ENCODE measurements around the gene G6PC3. TPM values are rescaled to one million over a fixed set of nuclear protein-coding genes. Genes with fewer than 3 reads are reported as not detected.

G6PC3 gene
- polyA plus RNA-seq, 3 donors = 78.6 to 94.0 (median 92.4) TPM

DNA sequence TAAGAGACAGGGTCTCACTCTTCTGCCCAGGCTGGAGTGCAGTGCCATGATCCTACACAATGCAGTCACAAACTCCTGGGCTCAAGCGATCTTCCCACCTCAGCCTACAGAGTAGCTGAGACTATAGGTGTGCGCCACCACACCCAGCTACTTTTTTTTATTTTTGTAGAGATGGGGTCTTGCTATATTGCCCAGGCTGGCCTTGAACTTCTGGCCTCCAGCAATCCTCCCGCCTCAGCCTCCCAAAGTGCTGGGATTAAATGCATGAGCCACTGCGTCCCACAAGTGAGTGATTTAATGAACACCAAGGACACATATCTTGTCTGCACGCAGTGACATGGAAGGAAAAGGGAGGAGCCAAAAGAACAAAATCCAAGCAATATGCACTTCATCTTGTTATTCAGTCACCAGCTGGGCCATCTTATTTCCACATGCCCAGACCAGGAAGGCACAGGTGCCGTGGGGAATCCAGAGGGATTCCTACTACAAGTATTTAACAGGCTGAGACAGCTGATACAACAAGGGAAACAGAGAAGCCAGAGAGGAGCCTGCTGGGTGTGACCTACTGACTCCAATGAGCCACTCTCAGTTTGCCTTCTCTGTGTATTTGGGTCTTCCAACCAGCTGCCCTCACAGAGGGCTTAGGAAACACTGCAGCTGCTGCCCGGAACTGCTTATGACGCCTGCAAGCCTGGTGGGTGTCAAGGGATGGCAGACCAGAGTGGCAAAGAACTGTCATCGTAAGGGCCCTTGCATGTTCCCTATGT is 21.1 kb upstream of the G6PC3 start:
- no peak for DNase-seq

DNA sequence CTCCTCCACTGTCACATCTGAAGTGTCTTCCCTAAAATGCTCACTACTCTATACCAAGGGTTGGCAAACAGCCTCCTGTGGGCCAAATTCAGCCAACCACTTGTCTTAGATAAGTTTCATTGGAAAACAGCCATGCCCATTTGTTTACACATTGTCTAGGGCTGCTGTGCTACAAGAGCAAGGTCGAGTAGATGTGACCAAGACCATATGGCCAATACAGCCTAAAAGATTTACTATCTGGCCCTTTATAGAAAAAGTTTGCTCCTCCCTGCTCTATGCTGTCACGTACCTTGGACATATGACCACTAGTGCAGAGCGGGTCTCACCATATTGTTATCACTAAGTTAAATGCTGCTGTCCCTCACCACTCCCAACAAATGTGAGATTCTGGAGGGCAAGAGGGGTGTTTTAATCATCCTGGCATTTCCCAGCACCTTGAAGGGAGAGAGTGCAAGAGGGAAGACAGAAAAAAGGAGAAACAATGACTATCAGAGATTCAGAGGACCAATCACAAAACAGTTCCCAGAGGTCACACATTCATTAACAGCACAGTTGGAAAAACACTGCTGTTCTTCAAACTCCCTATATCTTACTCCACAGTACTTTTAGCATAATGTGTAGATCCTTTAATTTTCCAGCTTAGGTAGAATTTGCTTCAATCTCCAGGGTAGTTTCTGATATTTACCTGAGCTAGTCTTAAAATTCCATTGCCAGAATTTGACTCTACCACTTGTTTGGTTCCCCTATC is 17.2 kb upstream of the G6PC3 start:
- no peak for DNase-seq

DNA sequence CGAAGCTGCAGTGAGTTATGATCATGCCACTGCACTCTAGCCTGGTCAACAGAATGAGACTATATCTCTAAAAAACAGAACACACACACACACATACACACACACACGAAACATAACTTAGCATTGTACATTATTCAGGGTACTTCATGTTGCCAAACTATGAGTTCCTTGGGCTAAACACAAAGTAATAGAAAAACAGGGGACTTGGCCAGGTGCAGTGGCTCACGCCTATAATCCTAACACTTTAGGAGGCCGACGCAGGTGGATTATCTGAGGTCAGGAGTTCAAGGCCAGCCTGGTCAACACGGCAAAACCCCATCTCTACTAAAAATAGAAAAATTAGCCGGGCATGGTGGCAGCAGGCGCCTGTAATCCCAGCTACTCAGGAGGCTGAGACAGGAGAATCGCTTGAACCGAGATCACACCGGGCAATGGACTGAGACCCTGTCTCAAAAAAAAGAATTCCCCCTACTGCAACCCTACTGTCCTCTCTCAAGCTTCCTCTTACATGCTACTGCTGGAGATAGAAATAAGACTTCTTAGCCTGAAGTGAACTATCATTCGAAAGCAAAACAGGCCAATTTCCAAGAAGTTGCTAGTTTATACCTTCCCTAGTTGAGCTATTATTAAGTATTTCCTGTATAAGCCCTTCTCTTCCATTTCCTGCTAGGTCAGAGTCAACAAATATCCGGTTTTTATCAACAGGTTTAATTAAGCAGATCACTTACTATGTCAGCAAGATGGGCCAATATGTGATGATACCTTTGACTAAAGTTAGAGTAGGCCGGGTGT is 11.2 kb upstream of the G6PC3 start:
- DNase-seq = no peak

DNA sequence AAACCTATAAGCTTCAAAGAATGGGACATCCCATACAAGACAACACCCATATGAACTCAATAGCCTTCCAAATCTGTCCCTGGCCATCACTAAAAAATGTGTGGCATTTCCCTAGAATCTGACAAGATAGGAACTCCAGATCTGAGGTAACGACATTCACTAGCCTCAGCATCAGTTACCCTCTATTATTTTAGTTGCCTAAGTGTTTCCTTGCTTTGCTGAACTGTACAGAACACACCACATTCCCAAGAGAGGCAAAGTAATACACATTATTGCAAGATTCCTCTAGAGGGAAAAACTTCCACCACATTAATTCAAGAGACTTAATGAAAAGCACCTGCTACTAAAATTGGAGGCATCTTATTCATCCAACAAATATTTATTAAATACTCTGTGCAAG is 9.1 kb upstream of the G6PC3 start:
- DNase-seq = no peak

DNA sequence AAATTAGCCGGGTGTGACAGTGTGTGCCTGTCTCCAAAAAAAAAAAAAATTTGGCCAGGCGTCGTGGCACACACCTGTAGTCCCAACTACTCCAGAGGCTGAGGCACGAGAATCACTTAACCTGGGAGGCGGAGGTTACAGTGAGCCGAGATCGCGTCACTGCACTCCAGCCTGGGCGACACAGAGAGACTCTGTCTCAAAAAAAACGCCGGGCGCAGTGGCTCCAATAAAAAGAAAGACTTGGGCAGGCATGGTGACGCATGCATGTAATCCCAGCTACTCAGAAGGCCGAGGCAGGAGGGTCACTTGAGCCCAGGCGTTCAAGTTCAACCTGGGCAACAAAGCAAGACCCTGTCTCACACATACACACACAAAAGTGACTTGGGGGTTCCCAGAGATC is 7.7 kb upstream of the G6PC3 start:
- DNase-seq = no peak

DNA sequence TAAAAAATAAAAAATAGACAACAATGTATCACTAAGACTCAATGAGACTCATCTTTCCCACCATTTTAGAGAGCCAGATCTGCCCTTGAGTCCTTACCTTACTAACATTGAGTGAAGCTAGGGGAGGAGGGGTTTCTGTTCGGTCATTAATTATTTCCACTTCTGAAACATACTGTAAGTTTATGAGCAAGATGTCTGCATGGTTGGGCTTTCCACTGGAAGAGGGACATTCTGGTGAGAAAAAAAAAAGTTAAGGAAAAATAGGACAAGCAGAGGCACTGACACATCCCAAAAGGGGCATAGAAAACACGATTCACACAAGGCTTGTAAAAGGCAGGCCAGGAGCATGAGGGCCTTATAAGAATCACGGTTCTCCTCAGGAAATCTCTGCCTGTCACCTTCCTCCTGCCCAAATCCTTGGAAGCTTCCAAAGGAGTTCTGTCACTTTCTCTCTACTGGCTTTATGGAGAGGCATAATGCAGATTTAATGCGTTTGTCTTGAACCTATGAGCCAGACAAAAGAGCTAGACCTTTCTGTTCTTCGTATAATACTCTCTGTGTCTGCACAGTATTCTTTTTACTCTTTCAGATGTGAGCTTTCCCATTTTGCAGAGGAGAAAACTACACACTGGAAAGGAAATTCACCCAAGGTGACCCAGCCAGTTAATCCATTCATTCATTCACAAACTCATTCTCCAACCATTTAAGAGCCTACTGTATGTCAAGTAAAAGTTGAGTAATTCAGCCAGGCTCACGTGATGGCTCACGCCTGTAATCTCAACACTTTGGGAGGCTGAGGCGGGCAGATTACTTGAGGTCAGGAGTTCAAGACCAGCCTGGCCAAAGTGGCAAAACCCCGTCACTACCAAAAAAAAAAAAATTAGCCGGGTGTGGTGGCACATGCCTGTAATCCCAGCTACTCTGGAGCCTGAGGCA is 6.6 kb upstream of the G6PC3 start:
- DNase-seq = no peak

DNA sequence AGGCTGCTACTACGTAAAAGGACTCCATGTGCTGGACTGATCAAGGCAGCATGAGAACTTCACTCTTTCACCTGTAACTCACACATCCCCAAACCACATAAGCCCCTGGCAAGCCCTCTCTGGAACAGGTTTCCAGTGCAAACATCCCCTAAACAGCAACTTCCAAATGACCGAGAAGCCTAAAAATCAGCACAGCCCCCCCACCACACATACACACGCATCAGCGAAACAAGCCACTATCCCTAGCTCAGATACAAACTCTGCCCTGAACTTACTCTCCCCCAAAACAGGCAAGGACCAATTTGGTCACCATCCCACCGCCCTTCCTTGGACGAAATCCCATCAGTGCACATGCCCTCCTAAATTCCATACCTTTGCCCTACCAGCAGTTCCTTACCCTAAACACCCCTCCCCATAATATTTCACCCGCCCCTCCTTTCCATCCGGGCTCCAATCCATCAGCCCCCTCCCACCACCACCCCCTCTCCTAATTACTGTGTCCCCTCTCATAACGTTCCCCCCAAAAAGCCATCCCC is 4.8 kb upstream of the G6PC3 start:
- no peak for DNase-seq

DNA sequence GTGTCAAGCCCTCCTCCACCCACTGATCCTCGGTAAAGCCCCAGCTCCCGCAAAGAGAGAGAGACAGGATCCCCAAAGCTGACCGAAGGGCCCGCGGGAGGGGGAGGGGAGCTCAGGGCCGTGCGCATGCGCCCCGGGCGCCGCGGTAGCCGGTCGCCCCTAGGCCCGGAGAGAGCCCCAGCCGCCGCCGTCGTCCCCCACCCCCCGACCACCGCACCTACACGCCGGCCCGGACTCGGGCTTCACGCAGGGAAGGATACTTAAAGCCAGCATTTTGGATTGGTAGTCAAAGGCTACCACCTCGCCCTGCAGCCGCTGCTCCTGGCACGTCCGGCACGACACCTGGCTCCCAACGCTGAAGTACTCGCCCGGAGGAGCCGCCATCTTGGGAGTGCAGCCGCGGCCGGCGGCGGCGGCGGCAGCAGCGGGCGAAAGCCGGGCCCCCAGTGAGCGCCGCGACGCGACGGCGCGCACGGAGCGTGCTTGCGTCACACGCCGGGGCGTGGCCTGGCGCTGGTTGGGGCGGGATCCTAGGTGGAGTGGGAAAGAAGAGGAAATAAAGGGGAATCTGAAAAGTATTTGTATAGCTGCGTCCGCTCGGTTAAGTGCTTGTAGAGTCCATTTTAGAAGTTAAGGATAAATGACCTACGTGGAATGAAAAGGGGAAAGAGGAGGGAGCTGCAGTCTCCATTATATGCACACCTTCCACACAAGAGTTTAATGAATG is 4.2 kb upstream of the G6PC3 start, which contains the start of gene LSM12:
Gene LSM12, minus strand, starts transcription at position 468 of the 727 bp plus-strand sequence. Its CDS starts 84 bp downstream, at position 384.
- DNase-seq = peak; percentile 91

DNA sequence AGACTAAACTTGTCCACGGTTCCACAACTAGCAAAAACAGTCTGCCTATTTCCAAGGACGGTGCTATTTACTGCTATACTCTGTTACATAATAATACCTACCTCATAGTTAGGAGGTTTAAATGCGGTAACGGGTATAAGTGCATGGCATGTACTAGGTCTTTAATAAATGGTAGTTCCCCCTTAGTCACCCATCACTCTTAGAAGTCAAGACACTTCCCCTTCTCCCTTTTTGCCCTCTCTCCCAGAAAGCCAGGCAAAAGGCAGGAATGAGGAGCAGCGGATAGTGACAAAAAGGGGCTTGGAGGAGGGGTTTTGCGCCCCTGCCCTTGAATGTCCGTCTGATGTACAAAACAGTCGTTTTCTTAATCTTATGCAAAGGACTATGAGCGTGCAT is 3.0 kb upstream of the G6PC3 start:
- no peak for DNase-seq

DNA sequence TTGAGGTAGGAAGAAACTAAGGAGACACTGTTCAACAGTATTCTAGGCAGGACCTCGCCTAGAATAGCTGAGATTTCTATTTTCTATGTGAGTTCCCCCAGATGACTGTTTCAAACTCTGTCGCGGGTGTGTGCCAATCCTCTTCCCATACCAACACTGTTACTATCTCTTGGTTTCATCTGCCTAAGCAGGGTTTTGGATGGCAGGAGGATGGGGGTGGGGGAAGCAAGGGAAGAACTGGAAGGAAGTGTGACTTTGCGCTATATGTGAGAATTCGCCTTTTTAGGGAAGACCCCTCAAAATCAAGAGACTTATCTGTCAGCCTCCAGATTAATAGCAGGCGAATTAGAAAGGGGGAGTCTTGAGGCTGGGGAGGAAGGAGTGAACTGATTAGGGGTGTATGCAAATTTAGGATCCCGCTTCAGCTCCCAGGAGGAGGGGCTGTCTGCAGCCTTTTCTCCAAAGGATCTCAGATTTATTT is 521 bp upstream of the G6PC3 start:
- no peak for DNase-seq

DNA sequence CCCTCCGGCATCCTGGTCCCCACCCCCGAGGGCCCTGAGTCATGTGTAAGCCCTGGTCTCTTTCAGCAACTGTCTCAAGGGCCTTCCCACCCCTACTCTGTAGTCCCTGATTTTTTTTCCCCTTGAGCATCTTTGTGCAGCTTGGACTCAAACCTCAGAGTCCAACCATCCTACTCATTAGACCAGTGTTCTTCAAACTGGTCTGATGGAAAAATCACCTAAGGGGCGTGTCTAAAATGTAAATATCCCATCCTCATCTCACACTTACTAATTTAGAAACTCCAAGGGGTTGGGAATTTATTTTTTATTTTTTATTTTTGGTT is 624 bp downstream of the G6PC3 start:
- no peak for DNase-seq

DNA sequence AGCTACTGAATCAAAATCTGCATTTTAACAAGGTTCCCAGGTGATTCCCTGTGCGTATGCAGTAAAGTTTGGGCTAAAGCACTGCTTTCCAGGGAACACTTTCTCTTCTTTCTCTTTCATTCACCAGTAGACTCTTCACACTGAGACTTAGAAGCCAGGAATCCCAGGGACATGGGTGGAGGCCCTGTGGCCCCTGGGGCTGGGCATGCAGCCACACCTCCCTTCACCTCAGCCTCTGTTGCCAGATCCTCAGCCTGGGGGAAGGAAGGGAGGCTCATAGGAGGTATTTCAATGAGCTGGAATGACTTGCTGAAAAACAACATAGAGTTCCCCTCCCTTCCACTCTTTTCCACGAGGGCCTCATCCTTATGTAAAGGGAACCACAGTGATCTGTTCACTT is 1.2 kb downstream of the G6PC3 start:
- no peak for DNase-seq

DNA sequence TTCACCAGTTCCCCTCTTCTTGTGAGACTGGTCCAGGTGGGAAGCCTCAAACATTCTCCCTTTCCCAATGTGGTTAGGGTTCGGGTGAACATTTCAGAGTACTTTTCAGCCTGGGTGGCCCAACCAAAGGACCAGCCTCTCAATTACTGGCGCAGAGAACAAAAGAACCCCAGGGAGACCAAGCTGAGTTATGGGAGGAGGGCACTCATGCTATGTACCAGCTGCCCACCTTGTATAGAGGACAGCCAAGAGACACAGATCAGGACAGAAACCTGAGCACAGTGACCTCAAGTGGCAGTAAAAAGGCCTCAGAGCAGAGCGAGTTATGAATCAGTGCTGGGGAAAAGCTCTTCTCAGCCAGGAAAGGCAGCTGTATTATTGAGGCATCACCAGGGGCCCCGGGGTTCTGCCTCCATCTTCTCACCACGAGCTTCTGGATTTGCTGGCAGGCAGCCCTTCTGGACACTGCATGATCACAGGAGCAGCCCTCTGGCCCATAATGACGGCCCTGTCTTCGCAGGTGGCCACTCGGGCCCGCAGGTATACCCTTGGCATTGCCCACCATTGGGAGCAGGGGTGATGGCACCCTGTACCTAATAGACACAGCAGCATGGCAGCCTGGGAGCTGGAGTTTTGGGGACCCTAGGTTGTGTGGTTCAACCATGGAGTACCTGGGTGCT is 3.8 kb downstream of the G6PC3 start:
- no peak for DNase-seq

DNA sequence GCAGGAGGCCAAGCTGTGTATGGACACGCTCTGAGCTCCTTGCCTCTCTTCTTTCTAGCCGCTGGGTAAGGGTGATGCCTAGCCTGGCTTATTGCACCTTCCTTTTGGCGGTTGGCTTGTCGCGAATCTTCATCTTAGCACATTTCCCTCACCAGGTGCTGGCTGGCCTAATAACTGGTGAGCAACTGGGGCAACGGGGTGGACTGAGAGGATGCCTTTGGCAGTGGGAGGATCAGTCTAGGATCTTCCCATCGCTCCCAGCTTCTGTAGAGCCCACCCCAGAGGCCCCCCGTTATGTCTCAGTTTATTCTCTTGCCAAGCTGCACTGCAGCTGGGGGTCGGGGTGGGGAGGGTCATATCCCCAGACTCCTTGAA is 4.4 kb downstream of the G6PC3 start:
- DNase-seq = no peak

DNA sequence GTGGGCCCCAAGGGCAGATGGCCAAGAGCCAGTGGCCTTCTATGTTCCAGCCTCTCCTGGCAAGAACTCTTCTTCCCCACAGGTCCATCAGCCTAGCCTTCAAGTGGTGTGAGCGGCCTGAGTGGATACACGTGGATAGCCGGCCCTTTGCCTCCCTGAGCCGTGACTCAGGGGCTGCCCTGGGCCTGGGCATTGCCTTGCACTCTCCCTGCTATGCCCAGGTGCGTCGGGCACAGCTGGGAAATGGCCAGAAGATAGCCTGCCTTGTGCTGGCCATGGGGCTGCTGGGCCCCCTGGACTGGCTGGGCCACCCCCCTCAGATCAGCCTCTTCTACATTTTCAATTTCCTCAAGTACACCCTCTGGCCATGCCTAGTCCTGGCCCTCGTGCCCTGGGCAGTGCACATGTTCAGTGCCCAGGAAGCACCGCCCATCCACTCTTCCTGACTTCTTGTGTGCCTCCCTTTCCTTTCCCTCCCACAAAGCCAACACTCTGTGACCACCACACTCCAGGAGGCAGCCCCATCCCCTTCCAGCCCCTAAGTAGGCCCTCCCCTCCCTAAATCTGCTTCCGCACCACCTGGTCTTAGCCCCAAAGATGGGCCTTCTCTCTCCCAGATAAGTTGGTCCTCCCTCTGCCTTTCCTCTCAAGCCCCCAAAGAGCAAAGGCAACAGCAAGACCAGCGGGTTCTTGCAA is 5.2 kb downstream of the G6PC3 start:
- DNase-seq = no peak

DNA sequence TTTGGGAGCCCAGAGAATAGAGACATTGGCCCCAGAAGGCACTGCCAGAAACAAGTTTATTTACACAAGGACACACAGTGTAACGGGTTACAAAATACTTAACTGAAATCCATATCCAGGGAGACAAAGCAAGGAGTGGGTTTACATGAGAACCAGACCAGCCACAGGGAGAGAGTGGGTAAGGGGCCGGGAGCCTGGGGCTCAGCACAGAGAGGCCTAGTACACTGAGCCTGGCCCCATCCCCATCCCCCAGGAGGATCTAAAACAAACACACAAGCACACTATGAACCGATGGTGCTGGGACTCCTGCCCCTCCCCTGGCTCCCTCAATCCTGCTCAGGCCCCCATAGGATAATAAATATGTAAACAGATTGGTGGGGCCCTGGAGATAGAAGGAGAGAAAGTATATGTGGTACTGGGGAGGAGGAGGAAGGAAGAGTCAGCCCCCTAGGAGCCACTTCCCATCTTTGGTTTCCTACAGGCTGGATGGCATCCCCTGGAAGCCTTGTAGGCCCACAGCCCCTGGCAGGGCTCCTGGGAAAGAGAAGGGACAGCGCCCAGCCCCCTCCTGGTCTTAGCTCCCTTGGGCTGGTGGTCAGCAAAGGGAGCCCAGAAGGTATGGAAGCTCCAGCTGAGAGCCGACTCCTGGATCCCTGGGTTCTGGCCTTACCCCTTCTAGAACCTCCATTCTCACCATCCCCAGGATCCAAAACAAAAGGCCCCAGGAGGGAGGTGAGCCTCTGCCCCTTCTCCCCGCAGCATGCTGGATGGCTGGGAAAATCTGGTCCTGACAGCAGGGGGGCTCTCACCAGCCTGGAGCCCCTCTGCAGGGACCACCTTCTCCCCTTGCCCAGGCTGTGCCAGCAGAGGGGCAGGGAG is 6.4 kb downstream of the G6PC3 start:
- no peak for DNase-seq

DNA sequence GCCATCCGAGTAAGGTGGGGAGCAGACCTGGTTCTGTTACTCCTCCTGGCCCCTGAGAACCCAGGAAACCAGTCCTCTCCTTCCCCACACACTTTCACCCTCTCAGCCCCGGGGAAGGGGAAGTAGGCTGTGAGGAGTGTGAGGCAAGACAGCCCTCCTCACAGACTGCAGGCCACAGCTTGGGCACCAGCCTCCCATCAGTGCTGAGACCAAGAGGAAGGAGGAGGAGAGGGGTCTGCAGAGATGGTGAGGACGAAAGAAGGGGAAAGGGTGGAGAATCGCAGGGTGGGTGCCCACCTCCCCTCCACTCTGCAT is 7.0 kb downstream of the G6PC3 start:
- DNase-seq = no peak

DNA sequence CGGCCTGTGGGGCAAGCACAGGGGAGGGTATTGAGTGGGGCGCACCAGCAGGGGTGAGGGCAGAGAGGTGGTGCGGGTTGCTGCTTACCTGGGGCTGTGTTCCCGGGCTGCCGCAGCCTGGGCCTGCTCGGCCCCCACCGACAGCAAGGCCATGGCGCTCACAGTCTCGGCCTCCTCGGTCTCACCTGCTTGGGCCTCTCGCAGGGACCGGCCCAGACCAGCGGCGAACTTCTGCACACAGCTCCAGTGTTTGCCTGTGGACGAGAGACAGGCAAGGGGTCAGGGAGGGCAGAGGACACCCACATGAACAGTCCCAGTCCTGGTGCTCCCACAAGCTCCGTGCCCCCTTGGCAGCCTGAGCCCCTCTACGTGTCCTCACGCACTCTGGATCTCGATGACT is 7.9 kb downstream of the G6PC3 start:
- no peak for DNase-seq

Data from renal pelvis (tissue), 4 donors.